ENCODE results near the gene PARP1. TPM values are rescaled to one million over a fixed set of nuclear protein-coding genes. Genes with fewer than 3 reads are reported as not detected.

PARP1 gene
- total and polyA plus RNA-seq, 4 donors = 39.2 to 108 (median 60.3) TPM

GRCh38 chr1:226362891-226363447 lies 44.9 kb downstream of the PARP1 start:
- no peaks in the 10 kb centered on the region for H3K27me3 ChIP-seq (ENCODE audit: control insufficient read depth in 4 of 4, insufficient read depth in 4 of 4, low read length in 3 of 4)
- no peak overlapping the region for H3K4me3 ChIP-seq (ENCODE audit: low read depth in 1 of 3, low read length in 3 of 3)
- TF ChIP-seq CTCF (IDR thresholded peaks at IDR 0.05; ENCODE audit: low read depth, low read length, missing input control) = no peak
- no peak for TF ChIP-seq NR2F2 (IDR thresholded peaks at IDR 0.05)
- TF ChIP-seq EGR1 (IDR thresholded peaks at IDR 0.05; ENCODE audit: low read depth in 2 of 2) = no peak
- DNase-seq (ENCODE audit: low spot score) = no peak
- H3K9me3 ChIP-seq (ENCODE audit: control insufficient read depth in 4 of 4, low read length in 3 of 4) = no peaks in the 10 kb centered on the region
- no peaks in the 10 kb centered on the region for H3K4me1 ChIP-seq (ENCODE audit: control insufficient read depth in 4 of 4, insufficient read depth in 4 of 4, low read length in 3 of 4)
- no peak overlapping the region for H3K9ac ChIP-seq (ENCODE audit: low read depth in 1 of 2, low read length in 2 of 2)
- no peak overlapping the region for H3K27ac ChIP-seq (ENCODE audit: low read depth in 1 of 2, low read length in 2 of 2)
- WGBS = 95% methylated on average over 9 of the region's 9 CpGs
- H3K36me3 ChIP-seq (ENCODE audit: control insufficient read depth in 4 of 4, insufficient read depth in 3 of 4, low read depth in 1 of 4, low read length in 3 of 4) = peaks cover 21 to 95% (median 73%) of the 10 kb centered on the region in 4 donors

GRCh38 chr1:226362361-226362760 lies 45.5 kb downstream of the PARP1 start:
- peaks cover 16 to 93% (median 69%) of the 10 kb centered on the region in 4 donors for H3K36me3 ChIP-seq (ENCODE audit: control insufficient read depth in 4 of 4, insufficient read depth in 3 of 4, low read depth in 1 of 4, low read length in 3 of 4)
- no peaks in the 10 kb centered on the region for H3K27me3 ChIP-seq (ENCODE audit: control insufficient read depth in 4 of 4, insufficient read depth in 4 of 4, low read length in 3 of 4)
- H3K9ac ChIP-seq (ENCODE audit: low read depth in 1 of 2, low read length in 2 of 2) = no peak overlapping the region
- no peak overlapping the region for H3K4me3 ChIP-seq (ENCODE audit: low read depth in 1 of 3, low read length in 3 of 3)
- TF ChIP-seq HNF4A (conservative IDR thresholded peaks at IDR 0.05) (no peak), ATF3 (IDR thresholded peaks at IDR 0.05) (no peak), EGR1 (IDR thresholded peaks at IDR 0.05; ENCODE audit: low read depth in 2 of 2) (no peak), HNF4G (IDR thresholded peaks at IDR 0.05) (no peak), NR2F2 (IDR thresholded peaks at IDR 0.05) (no peak), FOXA2 (IDR thresholded peaks at IDR 0.05) (no peak), JUND (IDR thresholded peaks at IDR 0.05) (no peak), SP1 (IDR thresholded peaks at IDR 0.05) (no peak)
- no peaks in the 10 kb centered on the region for H3K9me3 ChIP-seq (ENCODE audit: control insufficient read depth in 4 of 4, low read length in 3 of 4)
- no peaks in the 10 kb centered on the region for H3K4me1 ChIP-seq (ENCODE audit: control insufficient read depth in 4 of 4, insufficient read depth in 4 of 4, low read length in 3 of 4)
- H3K27ac ChIP-seq (ENCODE audit: low read depth in 1 of 2, low read length in 2 of 2) = no peak overlapping the region
- no peak for DNase-seq (ENCODE audit: low spot score)
- 90% methylated on average over 6 of the region's 6 CpGs for WGBS

GRCh38 chr1:226360106-226360746 lies 47.7 kb downstream of the PARP1 start:
- DNase-seq (ENCODE audit: low spot score) = no peak
- WGBS = 97% methylated on average over 8 of the region's 8 CpGs
- TF ChIP-seq, protein P1, sequence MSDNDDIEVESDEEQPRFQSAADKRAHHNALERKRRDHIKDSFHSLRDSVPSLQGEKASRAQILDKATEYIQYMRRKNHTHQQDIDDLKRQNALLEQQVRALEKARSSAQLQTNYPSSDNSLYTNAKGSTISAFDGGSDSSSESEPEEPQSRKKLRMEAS (IDR thresholded peaks at IDR 0.05) = no peak
- TF ChIP-seq RXRA (IDR thresholded peaks at IDR 0.05) (no peak), GABPA (IDR thresholded peaks at IDR 0.05 in 1 of 2, conservative IDR thresholded peaks at IDR 0.05 in 1 of 2) (no peak), HNF4A (conservative IDR thresholded peaks at IDR 0.05) (no peak), HNF4G (IDR thresholded peaks at IDR 0.05) (no peak), RAD21 (IDR thresholded peaks at IDR 0.05) (no peak), SP1 (IDR thresholded peaks at IDR 0.05) (no peak), ATF3 (IDR thresholded peaks at IDR 0.05) (no peak), NR2F2 (IDR thresholded peaks at IDR 0.05) (no peak), REST (IDR thresholded peaks at IDR 0.05) (no peak), FOXA2 (IDR thresholded peaks at IDR 0.05) (no peak), JUND (IDR thresholded peaks at IDR 0.05) (no peak), TAF1 (conservative IDR thresholded peaks at IDR 0.05) (no peak), CTCF (IDR thresholded peaks at IDR 0.05; ENCODE audit: low read depth, low read length, missing input control) (no peak), FOXA1 (IDR thresholded peaks at IDR 0.05) (no peak), YY1 (IDR thresholded peaks at IDR 0.05) (no peak)

More at GRCh38 chr1:226360106-226360746, 47.7 kb downstream of the PARP1 start:
- Histone ChIP-seq H3K27me3 (ENCODE audit: control insufficient read depth in 4 of 4, insufficient read depth in 4 of 4, low read length in 3 of 4) (no peaks in the 10 kb centered on the region), H3K4me3 (ENCODE audit: low read depth in 1 of 3, low read length in 3 of 3) (no peak overlapping the region), H3K27ac (ENCODE audit: low read depth in 1 of 2, low read length in 2 of 2) (no peak overlapping the region), H3K4me1 (ENCODE audit: control insufficient read depth in 4 of 4, insufficient read depth in 4 of 4, low read length in 3 of 4) (no peaks in the 10 kb centered on the region), H3K36me3 (ENCODE audit: control insufficient read depth in 4 of 4, insufficient read depth in 3 of 4, low read depth in 1 of 4, low read length in 3 of 4) (peaks cover 12 to 76% (median 52%) of the 10 kb centered on the region in 4 donors), H3K9ac (ENCODE audit: low read depth in 1 of 2, low read length in 2 of 2) (no peak overlapping the region), H3K9me3 (ENCODE audit: control insufficient read depth in 4 of 4, low read length in 3 of 4) (no peaks in the 10 kb centered on the region)

Measured in liver (tissue), 9 donors.